AG09319 (cell line): ENCODE results near the gene OR2V2.

Experiments used
- DNase-seq: peaks from one replicate; pipeline ENCODE4 v3.0.0-alpha.2; 2010; ENCODE audit warnings: low read depth; ENCODE audit errors: extremely low read depth
- CTCF ChIP-seq: IDR thresholded peaks from 2 replicates; pipeline ENCODE4 v1.5.1; 2011; ENCODE audit warnings: low read depth, mild to moderate bottlenecking, inconsistent platforms, low read length, moderate library complexity

Gene OR2V2

GRCh38 chr5:181153814-181154213 is 6.4 kb downstream of the OR2V2 start:
- TF ChIP-seq CTCF = no peak
- DNase-seq = no peak

- no peak for TF ChIP-seq CTCF
- no peak for DNase-seq
Measured at GRCh38 chr5:181156758-181157157, 9.4 kb downstream of the OR2V2 start.

GRCh38 chr5:181158869-181159268 is 11.5 kb downstream of the OR2V2 start:
- DNase-seq = no peak
- TF ChIP-seq CTCF = no peak

GRCh38 chr5:181159286-181160151 is 12.1 kb downstream of the OR2V2 start:
- peak; percentile 97 for TF ChIP-seq CTCF
- peak; percentile 47 for DNase-seq

GRCh38 chr5:181160152-181160754 is 12.9 kb downstream of the OR2V2 start:
- DNase-seq = no peak
- TF ChIP-seq CTCF = no peak

- peak; percentile 42 for DNase-seq
Measured at GRCh38 chr5:181160755-181161533, 13.6 kb downstream of the OR2V2 start.

- DNase-seq = no peak
Measured at GRCh38 chr5:181161534-181162175, 14.3 kb downstream of the OR2V2 start.

More at GRCh38 chr5:181161534-181162175, 14.3 kb downstream of the OR2V2 start:
- no peak for TF ChIP-seq CTCF
